Suprapubic skin (tissue), 4 donors: ENCODE results near the gene TIMP1. TPM values are rescaled to one million over a fixed set of nuclear protein-coding genes. Genes with fewer than 3 reads are reported as not detected.

Experiments
- DNase-seq, 2 donors: peaks; one replicate each; pipeline ENCODE4 v3.0.0-alpha.2; 2019; ENCODE audit warnings: low spot score in 2 of 2
- H3K27ac ChIP-seq: fragments of 200-600 bp; sonication (generic); one replicate; pipeline ENCODE4 v1.5.1; 2019
- H3K27me3 ChIP-seq: fragments of 200-600 bp; sonication (generic); one replicate; pipeline ENCODE4 v1.5.1; 2019
- H3K36me3 ChIP-seq: fragments of 200-600 bp; sonication (generic); one replicate; pipeline ENCODE4 v1.5.1; 2019
- H3K4me1 ChIP-seq: fragments of 200-600 bp; sonication (generic); one replicate; pipeline ENCODE4 v1.5.1; 2019
- H3K4me3 ChIP-seq: fragments of 200-600 bp; sonication (generic); one replicate; pipeline ENCODE4 v1.5.1; 2019; ENCODE audit warnings: mild to moderate bottlenecking
- H3K9me3 ChIP-seq: fragments of 200-600 bp; sonication (generic); one replicate; pipeline ENCODE4 v1.5.1; 2019
- CTCF ChIP-seq, 2 donors: fragments of 200-600 bp in 1 of 2; fragments of 450-650 bp in 1 of 2; sonication (generic) in 1 of 2; IDR thresholded peaks; one replicate each; pipeline ENCODE4 v1.5.1; 2016 to 2019; ENCODE audit warnings: antibody characterized with exemption in 2 of 2, mild to moderate bottlenecking in 1 of 2, moderate library complexity in 1 of 2
- EP300 ChIP-seq: sonication (generic); formaldehyde crosslinking; IDR thresholded peaks from one replicate; pipeline ENCODE4 v1.6.1; 2017; ENCODE audit warnings: antibody characterized with exemption
- POLR2A ChIP-seq, 2 donors: fragments of 450-650 bp; IDR thresholded peaks; one replicate each; pipeline ENCODE4 v1.6.1; 2017; ENCODE audit warnings: antibody characterized with exemption in 2 of 2, mild to moderate bottlenecking in 2 of 2, moderate library complexity in 2 of 2
- POLR2AphosphoS5 ChIP-seq, 3 donors: sonication (generic); formaldehyde crosslinking; IDR thresholded peaks; one replicate each; pipeline ENCODE4 v1.6.1; 2017; ENCODE audit warnings: antibody characterized with exemption in 3 of 3
- WGBS: methylation state at CpG from one replicate; pipeline ENCODE4 v1.1.5; 2018; 5-methylcytosine and 5-hydroxymethylcytosine counted together
- total RNA-seq, 4 donors: library from RNA; depleted of rRNA; stranded (reverse); fragments of >200 nt; gene quantifications; one replicate each; pipeline ENCODE4 v1.1.0, GENCODE V29; 2016

TIMP1 gene
- total RNA-seq, 4 donors from 2014 or later: 37.7 to 94.2 (median 69.2) TPM

GRCh38 chrX:47562615-47563243 lies 19.5 kb upstream of the TIMP1 start:
- no peak for TF ChIP-seq EP300
- TF ChIP-seq POLR2A (IDR thresholded peaks at IDR 0.05): no peak
- TF ChIP-seq CTCF (IDR thresholded peaks at IDR 0.05): peak in 1 of 2 donors; percentile 10
- WGBS: 72% methylated on average over 12 of the region's 13 CpGs
- Histone ChIP-seq H3K4me3 (no peak overlapping the region), H3K36me3 (peaks cover 40% of the 10 kb centered on the region), H3K27ac (no peak overlapping the region), H3K4me1 (peaks cover 12% of the 10 kb centered on the region), H3K27me3 (no peaks in the 10 kb centered on the region), H3K9me3 (no peaks in the 10 kb centered on the region)
- peak in 1 of 2 donors; percentile 59 for DNase-seq

- TF ChIP-seq POLR2AphosphoS5 (IDR thresholded peaks at IDR 0.05) (no peak), CTCF (IDR thresholded peaks at IDR 0.05) (no peak), POLR2A (IDR thresholded peaks at IDR 0.05) (no peak), EP300 (no peak)
- H3K9me3 ChIP-seq: no peaks in the 10 kb centered on the region
- DNase-seq: no peak
These were observed 18.4 kb upstream of the TIMP1 start for GRCh38 chrX:47563801-47564315.

GRCh38 chrX:47564438-47565085 lies 17.7 kb upstream of the TIMP1 start:
- Histone ChIP-seq H3K27me3 (no peaks in the 10 kb centered on the region), H3K9me3 (no peaks in the 10 kb centered on the region), H3K36me3 (peaks cover 56% of the 10 kb centered on the region), H3K4me1 (peaks cover 12% of the 10 kb centered on the region), H3K4me3 (no peak overlapping the region), H3K27ac (no peak overlapping the region)
- 75% methylated on average over 3 of the region's 12 CpGs for WGBS
- DNase-seq: no peak
- TF ChIP-seq EP300: no peak
- no peak for TF ChIP-seq POLR2AphosphoS5 (IDR thresholded peaks at IDR 0.05)
- no peak for TF ChIP-seq POLR2A (IDR thresholded peaks at IDR 0.05)
- no peak for TF ChIP-seq CTCF (IDR thresholded peaks at IDR 0.05)

More at GRCh38 chrX:47563801-47564315, 18.4 kb upstream of the TIMP1 start:
- H3K4me3 ChIP-seq: no peak overlapping the region
- peaks cover 49% of the 10 kb centered on the region for H3K36me3 ChIP-seq
- H3K27me3 ChIP-seq: no peaks in the 10 kb centered on the region
- 86% methylated on average over 8 of the region's 8 CpGs for WGBS
- no peak overlapping the region for H3K27ac ChIP-seq
- peaks cover 12% of the 10 kb centered on the region for H3K4me1 ChIP-seq

- TF ChIP-seq POLR2AphosphoS5 (IDR thresholded peaks at IDR 0.05): no peak
- no peak for TF ChIP-seq POLR2A (IDR thresholded peaks at IDR 0.05)
- no peak for TF ChIP-seq EP300
- no peak for TF ChIP-seq CTCF (IDR thresholded peaks at IDR 0.05)
- peaks cover 77% of the 10 kb centered on the region for H3K36me3 ChIP-seq
- WGBS: 85% methylated on average over 11 of the region's 11 CpGs
- no peak overlapping the region for H3K4me3 ChIP-seq
- no peak for DNase-seq
- H3K27me3 ChIP-seq: no peaks in the 10 kb centered on the region
- no peaks in the 10 kb centered on the region for H3K9me3 ChIP-seq
- peaks cover 8% of the 10 kb centered on the region for H3K4me1 ChIP-seq
- H3K27ac ChIP-seq: no peak overlapping the region
These were observed 15.4 kb upstream of the TIMP1 start for GRCh38 chrX:47566841-47567240.

- Histone ChIP-seq H3K4me1 (peaks cover 6% of the 10 kb centered on the region), H3K9me3 (no peaks in the 10 kb centered on the region), H3K36me3 (peaks cover 70% of the 10 kb centered on the region), H3K27ac (no peak overlapping the region), H3K27me3 (no peaks in the 10 kb centered on the region), H3K4me3 (no peak overlapping the region)
- 93% methylated on average over 10 of the region's 13 CpGs for WGBS
- no peak for DNase-seq
- TF ChIP-seq CTCF (IDR thresholded peaks at IDR 0.05) (peak in 1 of 2 donors; percentile 32), EP300 (no peak), POLR2AphosphoS5 (IDR thresholded peaks at IDR 0.05) (no peak), POLR2A (IDR thresholded peaks at IDR 0.05) (no peak)
These were observed 13.5 kb upstream of the TIMP1 start for GRCh38 chrX:47568656-47569295.
